HG03159 (cell line): Measurements from ENCODE around the gene TBX6.

Experiments used
- ATAC-seq: cut with Tn5 transposase; IDR thresholded peaks from one replicate; pipeline ENCODE4 v1.9.1; 2021; ENCODE audit warnings: mild to moderate bottlenecking, moderate library complexity; ENCODE audit not compliant: unreplicated experiment

Gene TBX6

DNA sequence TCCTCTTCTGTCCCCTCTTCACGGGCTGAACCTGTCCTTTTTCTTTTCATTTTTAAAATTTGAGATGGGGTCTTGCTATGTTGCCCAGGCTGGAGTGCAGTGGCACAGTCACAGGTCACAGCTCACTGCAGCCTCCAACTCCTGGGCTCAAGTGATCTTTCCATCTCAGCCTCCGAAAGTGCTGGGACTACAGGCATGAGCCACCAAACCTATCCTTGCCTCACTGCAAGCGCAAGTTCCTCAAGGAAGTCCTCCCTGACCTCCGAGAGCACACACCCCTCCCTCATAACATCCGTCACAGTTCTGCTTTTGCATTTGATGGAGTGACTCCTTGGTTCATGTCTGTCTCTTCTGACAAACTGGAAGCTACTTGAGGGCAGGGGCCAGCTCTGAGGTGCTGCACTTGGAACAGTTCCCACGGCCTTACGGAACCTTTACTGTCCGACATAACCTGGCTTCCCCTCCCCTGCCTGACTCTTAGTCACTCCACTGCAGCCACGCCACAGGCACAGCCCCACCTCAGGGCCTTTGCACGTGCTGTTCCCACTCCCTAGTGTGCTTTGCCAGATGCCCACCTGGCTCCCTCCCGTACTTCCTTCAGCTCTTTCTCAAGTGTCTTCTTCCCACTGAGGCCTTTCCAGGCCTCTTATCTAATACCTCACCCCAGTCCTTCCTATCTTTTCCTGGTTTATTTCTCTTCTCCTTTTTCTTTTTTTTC, 4.4 kb downstream of the TBX6 start:
- no peak for ATAC-seq

DNA sequence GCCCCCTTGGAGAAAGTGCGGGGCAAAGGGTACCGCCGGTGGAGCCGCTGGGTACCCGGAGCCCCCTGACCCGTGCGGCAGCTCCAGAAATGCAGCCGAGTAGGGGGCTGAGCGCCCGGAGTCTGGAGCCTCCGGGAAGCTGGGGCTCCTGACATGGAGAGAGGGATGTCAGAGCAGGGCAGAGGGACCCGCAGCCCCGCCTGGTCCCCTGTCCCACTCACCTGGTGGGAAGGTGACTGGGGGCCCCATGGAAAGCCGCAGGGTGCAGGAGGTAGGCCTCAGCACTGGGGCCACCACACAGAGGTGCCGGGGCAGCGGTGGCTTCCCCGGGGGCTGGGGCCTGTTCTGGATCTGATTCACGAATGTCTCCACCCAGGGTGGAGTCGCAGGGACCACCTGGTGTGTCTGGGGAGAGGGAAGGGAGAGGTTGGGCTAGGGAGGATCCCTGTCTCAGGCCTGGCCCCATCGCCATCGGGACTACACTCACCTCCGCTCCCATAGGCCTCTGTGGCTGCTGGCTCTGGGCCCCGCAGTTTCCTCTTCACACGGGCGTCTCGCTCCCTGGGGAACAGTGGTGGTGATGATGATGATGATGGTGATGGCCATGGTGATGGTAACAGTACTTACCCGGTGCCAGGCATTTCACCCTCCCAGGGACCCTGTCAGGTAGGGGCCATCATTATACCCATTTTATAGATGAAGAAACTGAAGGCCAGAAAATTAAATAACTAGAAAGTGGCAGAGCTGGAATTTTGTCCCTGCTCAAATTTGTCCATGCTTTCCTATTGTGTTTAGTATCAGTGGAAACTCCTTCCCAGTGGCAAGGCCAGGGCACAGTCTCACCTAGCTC, 5.2 kb downstream of the TBX6 start:
- no peak for ATAC-seq

DNA sequence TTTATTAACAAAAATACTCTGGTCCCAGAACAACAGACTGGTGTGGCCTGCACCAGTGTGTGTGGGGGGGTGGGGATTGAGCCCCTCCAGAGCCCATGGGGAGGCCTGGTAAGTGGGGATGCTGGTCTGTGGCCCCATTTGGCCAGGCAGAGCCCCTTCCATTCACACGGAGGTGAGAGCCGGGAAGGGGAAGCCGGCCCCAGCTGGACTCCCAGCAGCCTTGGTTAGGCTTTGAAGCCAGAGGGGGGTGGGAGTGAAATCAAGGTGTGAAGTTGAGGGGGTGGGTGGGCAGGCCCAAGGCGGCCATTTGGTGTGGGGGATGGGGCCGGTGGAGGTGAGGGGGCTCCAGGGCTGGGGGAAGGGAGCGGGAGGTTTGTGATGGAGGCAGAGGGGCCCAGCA, 5.9 kb downstream of the TBX6 start:
- no peak for ATAC-seq

DNA sequence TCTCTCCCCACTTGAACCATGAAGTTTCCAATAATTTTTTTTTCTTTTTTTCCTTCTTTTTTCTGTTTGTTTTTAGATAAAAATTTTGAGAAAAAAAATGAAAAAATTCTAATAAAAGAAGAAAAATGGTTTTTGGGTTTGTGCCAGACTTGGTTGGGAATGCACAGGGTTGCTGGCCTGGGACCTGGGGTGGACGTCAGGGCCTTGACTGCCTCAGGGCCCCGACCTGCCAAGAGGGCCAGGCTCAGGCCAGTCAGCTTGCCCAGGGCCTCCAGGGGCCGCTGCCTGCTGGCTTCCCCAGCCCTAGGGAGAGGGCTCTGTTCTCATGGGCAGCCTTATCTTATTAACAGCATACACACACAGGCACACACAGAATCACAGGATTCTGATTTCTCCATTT, 6.5 kb downstream of the TBX6 start:
- no peak for ATAC-seq

DNA sequence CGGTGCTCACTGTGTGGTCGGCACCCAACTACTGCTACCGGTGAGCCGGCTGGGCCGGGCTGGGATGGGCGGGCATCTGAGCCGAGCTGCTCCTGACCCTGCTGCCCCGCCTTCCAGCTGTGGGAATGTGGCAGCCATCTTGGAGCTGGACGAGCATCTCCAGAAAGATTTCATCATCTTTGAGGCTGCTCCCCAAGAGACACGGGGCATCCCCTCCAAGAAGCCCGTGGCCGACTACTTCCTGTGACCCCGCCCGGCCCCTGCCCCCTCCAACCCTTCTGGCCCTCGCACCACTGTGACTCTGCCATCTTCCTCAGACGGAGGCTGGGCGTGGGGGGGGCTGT, 6.9 kb downstream of the TBX6 start:
- no peak for ATAC-seq

DNA sequence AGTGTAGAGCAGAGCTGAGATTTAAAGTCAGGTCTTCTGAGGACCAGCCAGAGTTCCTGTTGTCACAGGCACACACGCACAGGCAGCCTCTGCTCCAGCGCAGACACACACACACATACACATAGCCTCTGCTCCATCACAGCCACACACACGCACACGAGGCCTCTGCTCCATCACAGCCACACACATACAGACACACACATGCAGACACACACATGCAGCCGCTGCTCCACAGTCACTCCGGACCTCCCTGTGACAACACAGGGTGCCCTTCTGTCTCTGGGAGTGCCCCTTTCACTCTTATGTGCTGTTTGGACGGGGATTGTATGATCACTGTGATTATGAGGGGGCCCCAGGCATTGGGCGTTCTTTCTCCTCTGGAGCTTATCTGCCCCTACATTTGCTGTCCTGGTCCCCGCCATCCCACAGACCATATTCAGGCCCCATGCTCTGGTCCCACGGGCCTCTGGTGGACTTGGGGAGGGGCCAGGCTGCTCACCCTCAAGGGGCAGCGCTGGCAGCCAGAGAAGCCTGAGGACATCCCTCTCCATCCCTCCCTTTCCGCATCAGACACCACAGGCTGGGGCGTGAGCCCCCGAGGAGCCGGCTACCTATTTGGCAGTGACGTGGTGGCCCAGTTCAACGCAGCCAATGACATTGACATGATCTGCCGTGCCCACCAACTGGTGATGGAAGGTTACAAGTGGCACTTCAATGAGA, 7.5 kb downstream of the TBX6 start:
- no peak for ATAC-seq

DNA sequence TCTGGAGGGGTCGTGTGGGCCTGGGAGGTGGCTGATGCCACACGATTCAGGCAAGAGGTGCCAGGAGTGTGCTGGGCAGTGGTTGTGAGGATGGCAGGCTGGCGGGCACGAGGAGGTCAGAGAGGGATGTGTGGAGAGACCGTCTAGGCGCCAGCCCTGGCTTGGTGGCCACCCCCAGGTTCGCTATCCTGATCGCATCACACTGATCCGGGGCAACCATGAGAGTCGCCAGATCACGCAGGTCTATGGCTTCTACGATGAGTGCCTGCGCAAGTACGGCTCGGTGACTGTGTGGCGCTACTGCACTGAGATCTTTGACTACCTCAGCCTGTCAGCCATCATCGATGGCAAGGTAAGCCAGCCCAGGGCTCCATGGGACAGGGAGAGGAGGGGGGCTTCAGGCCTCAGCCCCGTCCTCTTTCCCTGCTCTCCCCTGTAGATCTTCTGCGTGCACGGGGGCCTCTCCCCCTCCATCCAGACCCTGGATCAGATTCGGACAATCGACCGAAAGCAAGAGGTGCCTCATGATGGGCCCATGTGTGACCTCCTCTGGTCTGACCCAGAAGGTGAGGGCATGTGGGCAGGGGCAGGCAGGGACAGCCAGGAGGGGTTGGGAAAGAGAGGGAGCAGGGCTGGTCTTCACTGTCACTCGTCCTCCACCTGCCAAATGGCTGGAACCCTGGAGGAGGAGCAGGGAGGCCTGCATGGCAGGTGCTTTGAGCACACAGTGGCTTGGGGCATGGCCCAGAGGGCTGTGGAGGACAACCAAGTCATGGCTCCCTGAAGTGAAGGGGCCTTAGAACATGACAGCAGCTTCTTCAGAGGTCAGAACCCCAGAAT, 8.3 kb downstream of the TBX6 start:
- ATAC-seq: no peak

DNA sequence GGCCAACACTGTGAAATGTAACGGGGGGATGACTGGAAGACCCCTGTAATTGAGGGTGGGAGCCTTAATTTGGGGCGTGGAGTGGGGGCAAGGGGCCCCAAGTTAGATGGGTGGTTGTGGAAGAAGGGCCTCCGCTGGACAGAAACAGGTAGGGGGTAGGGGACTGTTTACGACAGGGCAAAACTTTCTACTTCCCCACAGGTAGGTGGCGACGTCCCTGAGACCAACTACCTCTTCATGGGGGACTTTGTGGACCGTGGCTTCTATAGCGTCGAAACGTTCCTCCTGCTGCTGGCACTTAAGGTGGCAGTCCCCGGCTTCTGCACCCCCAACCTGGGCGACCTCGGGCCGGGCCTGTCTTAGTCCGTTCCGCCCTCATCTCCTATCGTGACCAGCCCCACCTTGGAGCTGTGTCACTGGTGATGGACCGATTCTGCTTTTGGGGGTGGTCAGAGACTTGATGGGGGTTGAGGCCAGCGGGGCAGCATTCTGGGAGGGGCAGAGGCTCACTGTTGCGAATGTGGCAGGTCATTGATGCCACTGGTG, 9.1 kb downstream of the TBX6 start:
- no peak for ATAC-seq

DNA sequence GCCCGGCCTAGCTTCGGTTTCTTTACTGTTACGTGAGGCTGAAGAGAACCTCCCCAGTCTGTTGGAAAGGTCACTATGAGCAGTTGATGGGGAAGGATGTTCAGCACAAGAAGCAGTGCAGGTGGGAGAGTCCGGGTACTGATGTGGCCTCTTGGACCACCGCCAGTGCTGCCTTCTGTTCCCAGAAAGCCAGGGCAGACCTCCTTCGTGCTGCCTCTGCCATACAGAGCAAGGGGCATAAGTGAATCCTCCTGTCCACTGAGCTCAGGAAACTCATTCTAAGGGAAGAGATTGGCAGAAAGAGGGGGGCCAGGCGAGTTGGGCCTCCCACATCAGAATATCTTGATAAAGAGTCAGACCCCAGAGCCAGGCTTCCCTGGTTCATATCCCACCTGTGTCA, 12.2 kb downstream of the TBX6 start:
- no peak for ATAC-seq

DNA sequence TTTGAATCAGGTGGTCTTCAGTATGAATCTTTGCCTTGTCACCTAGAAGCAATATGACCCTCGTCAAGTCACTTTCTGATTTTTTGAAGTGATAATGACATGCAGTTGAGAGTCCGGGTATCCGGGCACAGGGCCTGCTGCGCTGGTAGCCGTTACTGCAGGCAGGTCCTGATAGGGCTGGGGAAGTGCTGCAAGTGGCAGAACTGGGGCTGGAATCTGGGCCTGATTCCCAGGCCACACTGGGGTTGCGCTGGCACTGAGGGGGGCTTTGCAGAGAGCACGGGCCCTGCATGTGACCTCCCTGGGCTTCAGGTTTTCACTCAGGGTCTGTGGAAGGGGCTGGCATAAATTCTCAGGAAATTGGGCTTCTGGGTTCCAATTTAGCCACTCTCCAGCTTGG, 13.0 kb downstream of the TBX6 start:
- no peak for ATAC-seq

DNA sequence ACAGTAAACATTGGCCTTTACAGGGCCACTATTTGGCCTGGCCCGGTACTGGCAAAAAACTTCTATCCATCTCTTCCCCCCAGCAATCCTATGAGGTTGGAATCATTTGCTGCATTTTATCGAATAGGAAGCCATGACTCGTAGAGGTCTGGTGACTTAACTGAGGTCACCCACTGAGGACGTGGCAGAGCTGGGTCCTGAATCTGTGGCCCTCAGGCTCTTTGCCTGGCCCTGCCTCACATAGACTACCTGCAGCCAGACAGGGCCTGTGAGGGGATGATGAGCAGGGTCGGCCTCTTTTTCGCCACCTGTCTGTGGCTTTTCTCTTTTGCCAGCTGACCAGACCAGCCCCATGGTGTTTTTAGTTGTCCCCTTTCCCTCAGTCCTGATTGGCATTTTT, 14.1 kb downstream of the TBX6 start:
- no peak for ATAC-seq

DNA sequence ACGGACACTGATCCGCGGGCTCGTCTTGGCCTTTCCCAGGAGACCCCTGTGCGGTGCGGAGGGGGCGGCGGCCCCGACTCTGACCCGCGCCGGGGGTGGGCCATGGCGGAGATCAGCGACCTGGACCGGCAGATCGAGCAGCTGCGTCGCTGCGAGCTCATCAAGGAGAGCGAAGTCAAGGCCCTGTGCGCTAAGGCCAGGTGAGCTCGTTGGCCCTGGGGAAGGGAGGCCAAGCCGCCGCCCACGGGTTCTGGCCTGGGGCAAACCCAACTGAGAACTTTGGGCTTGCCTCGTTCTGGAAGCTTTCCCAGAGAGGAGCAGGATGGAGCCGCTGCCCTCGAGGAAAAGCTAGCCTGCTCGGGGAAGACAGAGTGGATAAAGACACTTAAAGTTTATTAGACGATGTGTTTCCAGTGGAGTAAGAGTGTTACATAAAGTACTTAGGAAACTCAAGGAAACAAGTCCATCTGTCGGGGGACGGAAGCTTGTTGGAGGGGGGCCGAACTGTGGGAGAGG, 15.4 kb downstream of the TBX6 start:
- ATAC-seq: peak; percentile 32

DNA sequence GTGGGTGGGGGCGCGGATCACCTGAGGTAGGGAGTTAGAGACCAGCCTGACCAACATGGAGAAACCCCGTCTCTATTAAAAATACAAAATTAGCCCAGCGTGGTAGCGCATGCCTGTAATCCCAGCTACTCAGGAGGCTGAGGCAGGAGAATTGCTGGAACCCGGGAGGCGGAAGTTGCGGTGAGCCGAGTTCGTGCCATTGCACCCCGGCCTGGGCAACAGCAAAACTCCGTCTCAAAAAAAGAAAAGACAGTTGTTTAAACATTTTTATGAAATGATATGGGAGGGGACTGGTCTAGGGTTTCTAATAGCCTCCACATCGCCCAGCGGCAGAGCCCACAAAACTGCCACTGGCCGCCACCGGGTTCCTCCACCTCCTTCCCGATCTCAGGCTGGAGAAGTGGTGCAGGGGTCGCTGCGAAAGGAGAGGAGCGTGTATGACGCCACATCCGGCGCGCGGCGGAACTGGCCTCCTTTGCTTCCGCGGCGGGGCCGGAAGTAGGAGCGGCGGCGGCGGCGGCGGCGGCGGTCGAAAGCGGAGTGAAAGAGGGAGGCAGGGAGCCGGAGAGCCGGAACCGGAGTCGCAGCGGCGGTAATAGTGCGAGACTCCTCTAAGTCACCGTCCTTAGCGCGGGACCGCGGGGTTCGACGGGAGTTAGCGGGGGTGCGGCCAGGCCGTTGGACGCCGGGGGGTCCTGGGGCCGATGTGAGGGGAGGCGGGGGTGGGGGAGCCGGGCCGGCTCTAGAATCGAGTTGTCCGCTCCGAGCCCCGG, 16.0 kb downstream of the TBX6 start, which contains the start of gene PPP4C:
Gene PPP4C (plus strand): TSS at position 492 of the 773 bp plus-strand sequence. CDS start 384 bp downstream, outside the sequence.
- ATAC-seq: peak; percentile 66

DNA sequence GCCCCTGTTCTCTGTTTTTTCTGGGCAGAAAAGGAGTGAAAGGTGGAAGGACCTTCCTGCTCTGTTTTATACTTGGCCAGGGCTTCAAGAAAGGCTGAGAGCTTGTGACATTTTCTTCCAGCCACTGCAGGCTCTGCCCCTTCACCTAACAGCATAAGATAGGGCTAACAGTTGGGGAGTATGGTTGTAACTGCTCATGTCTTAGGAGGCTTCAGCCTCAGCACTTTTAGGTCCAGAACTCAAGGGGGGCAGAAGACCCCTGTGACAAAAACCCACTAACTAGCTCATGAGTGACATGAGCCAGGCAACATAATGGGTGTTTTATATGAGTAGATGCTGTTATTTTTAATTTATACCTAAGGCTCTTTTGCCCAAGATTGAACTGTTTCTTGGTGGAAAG, 21.2 kb downstream of the TBX6 start:
- ATAC-seq: no peak

DNA sequence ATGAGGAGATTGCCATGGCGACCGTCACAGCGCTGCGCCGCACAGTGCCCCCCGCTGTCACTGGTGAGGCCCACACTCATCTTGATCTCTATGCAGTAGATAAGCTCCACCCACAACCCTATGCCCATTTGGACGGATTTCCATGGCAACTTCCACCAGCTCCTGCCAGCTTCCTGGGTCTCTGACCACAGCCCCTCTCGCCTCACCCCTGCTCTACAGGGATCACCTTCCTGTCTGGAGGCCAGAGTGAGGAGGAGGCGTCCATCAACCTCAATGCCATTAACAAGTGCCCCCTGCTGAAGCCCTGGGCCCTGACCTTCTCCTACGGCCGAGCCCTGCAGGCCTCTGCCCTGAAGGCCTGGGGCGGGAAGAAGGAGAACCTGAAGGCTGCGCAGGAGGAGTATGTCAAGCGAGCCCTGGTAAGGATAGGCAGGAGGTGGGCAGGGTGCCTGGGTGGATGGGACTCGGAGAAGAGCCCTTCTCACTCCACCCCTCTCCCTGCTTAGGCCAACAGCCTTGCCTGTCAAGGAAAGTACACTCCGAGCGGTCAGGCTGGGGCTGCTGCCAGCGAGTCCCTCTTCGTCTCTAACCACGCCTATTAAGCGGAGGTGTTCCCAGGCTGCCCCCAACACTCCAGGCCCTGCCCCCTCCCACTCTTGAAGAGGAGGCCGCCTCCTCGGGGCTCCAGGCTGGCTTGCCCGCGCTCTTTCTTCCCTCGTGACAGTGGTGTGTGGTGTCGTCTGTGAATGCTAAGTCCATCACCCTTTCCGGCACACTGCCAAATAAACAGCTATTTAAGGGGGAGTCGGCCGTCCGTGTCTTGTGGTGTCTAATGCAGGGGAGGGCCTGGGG, 21.9 kb downstream of the TBX6 start:
- ATAC-seq: no peak

DNA sequence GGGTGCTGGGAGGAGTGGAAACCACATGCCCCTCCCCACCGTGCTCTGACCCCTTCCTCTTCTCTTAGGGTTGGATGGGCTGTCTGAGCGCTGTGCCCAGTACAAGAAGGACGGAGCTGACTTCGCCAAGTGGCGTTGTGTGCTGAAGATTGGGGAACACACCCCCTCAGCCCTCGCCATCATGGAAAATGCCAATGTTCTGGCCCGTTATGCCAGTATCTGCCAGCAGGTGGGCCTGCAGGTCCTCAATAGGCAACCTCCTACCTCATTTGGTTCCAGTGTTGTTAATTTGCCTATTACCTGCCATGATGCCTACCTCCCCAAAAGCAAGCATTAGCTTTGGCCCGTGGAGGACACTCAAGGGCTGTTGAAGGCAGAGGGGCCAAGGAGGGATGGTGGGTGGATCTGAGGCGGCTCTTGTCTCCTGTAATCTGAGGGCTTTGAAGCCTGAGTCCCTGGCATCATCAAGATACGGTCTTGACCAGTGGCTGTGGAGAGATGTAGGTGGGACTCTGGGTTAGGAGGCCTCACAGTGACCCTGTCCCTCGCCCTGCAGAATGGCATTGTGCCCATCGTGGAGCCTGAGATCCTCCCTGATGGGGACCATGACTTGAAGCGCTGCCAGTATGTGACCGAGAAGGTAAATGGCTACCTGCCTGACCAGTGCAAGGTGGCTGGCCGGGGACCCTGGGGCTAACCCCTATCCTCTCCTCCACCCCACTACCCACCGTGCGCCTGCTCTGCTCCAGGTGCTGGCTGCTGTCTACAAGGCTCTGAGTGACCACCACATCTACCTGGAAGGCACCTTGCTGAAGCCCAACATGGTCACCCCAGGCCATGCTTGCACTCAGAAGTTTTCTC, 22.7 kb downstream of the TBX6 start:
- no peak for ATAC-seq

DNA sequence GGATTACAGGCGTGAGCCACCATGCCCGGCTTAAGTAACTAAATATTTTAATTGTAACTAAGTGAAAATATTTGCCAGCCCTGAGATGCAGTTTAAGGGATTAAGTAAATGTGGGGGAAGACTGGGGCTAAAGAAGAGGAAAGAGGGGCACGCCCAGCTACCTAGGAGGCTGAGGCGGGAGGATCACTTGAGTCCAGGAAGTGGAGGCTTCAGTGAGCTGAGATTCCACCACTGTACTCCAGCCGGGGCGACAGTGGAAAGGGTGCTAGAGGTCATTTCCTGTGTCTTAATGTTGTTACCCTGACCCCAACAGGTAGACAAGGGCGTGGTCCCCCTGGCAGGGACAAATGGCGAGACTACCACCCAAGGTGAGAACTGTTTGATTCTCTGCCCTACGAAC, 23.4 kb downstream of the TBX6 start:
- no peak for ATAC-seq

DNA sequence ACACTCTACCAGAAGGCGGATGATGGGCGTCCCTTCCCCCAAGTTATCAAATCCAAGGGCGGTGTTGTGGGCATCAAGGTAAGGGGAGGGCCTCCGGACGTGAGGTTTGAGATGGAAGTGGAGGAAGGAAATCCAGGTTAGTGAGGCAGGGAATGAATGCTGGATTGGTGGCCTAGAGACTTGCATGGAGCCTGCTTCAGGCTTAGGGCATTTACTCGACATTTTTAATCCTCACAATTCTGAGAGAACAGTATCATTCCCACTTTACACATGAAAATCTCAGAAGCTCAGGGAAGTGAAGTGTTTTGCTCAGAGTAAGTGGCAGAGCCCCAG, 24.2 kb downstream of the TBX6 start:
- no peak for ATAC-seq
